Naive B cell (primary cell): ENCODE results near the gene GLS2. TPM values are rescaled to one million over a fixed set of nuclear protein-coding genes. Genes with fewer than 3 reads are reported as not detected.
A peak's percentile ranks its signal among the peaks of the same experiment; 100 is the strongest.
"Not testable (repeated sequence)": the region's sequence is repeated elsewhere in the genome, so short reads cannot be mapped to it uniquely, and the experiment has no call there.

ENCODE experiments used
- ATAC-seq, 2 donors: fragments of 150-1000 bp; cut with Tn5 transposase; 2 replicates each; pipeline ENCODE4 v1.10.0; 2021; ENCODE audit warnings: low read depth in 2 of 2, mild to moderate bottlenecking in 2 of 2, moderate library complexity in 2 of 2
- DNase-seq: peaks from one replicate; pipeline ENCODE4 v3.0.0; 2022
- H3K27ac Mint-ChIP-seq, 6 donors: one replicate each; pipeline ENCODE4 v1.8.0; 2020 to 2022; ENCODE audit warnings: mild to moderate bottlenecking in 6 of 6, mixed read lengths in 6 of 6, moderate library complexity in 5 of 6, inconsistent platforms in 2 of 6
- H3K27me3 Mint-ChIP-seq, 3 donors: one replicate each; pipeline ENCODE4 v1.8.0; 2021 to 2022; ENCODE audit warnings: mixed read lengths in 3 of 3, mild to moderate bottlenecking in 1 of 3
- H3K36me3 Mint-ChIP-seq, 2 donors: one replicate each; pipeline ENCODE4 v1.8.0; 2020 to 2022; ENCODE audit warnings: mixed read lengths in 2 of 2, inconsistent platforms in 1 of 2, mild to moderate bottlenecking in 1 of 2
- H3K4me1 Mint-ChIP-seq, 3 donors: one replicate each; pipeline ENCODE4 v1.8.0; 2020 to 2022; ENCODE audit warnings: mixed read lengths in 3 of 3, inconsistent platforms in 1 of 3, mild to moderate bottlenecking in 1 of 3, moderate library complexity in 1 of 3
- H3K4me3 Mint-ChIP-seq, 8 donors: one replicate each; pipeline ENCODE4 v1.8.0; 2020 to 2022; ENCODE audit warnings: mild to moderate bottlenecking in 8 of 8, mixed read lengths in 8 of 8, moderate library complexity in 8 of 8, inconsistent platforms in 2 of 8
- H3K9me3 Mint-ChIP-seq, 7 donors: one replicate each; pipeline ENCODE4 v1.8.0; 2020 to 2022; ENCODE audit warnings: mixed read lengths in 7 of 7, mild to moderate bottlenecking in 5 of 7, inconsistent platforms in 2 of 7, moderate library complexity in 1 of 7
- polyA plus RNA-seq, 6 donors: library from polyadenylated mRNA; unstranded; fragments of 300-500 nt; fragmentation: Illumina TruSeq; gene quantifications; one replicate each; pipeline ENCODE4 v1.2.3, GENCODE V29; 2021; ENCODE audit warnings: low read depth in 6 of 6

The GLS2 gene
- polyA plus RNA-seq, 6 donors from 2014 or later: 0.95 to 1.9 (median 1.6) TPM; not detected in 1

DNA sequence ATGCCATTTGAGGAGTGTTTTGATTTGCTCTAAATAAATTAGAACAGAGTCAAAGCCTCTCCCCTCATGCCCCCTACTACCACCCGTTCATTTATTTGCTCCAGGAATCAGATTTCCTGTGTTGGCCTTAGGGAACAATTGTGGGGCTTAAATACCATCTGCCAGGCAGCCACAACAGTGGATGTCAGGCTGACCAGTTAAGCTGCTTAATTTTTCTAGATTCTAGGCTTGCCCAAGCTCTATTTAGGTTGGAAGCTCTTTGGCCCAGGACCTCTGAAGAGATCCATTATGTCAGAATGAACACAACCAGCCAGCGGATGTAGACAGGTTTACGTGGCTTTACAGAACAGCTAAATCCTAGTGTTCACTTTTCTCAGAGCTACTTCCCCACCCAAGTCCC lies 37.7 kb downstream of the GLS2 start:
- no peaks in the 10 kb centered on the region for H3K27me3 Mint-ChIP-seq
- H3K27ac Mint-ChIP-seq: peak overlapping the region in 4 of 6 donors; percentile 5 to 98 (median 96)
- peaks cover 24 to 39% (median 27%) of the 10 kb centered on the region in 3 donors for H3K4me1 Mint-ChIP-seq
- H3K4me3 Mint-ChIP-seq: peak overlapping the region; percentile 15 to 95 (median 95)
- no peaks in the 10 kb centered on the region for H3K36me3 Mint-ChIP-seq
- ATAC-seq (no peak), DNase-seq (no peak)
- no peaks in the 10 kb centered on the region for H3K9me3 Mint-ChIP-seq

DNA sequence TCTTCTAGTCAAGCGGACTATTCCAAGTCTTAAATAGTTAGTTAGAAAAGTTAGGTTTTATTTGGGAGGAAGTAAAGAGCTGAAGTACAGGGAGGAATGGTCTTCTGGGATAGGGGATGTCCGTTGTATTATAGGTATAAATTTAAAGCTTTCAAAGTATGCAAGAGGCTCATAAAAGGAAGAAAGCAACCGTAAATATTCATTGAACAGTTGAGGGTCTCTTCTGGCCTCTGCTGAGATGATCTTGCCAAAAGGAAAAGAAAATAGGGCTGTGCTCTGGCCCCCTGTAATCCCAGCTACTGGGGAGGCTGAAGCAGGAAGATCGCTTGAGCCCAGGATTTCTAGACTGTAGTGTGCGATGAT lies 38.4 kb downstream of the GLS2 start:
- H3K9me3 Mint-ChIP-seq: no peaks in the 10 kb centered on the region
- H3K36me3 Mint-ChIP-seq: no peaks in the 10 kb centered on the region
- H3K27ac Mint-ChIP-seq: peak overlapping the region; percentile 92 to 99 (median 96)
- peaks cover 26 to 43% (median 30%) of the 10 kb centered on the region in 3 donors for H3K4me1 Mint-ChIP-seq
- H3K27me3 Mint-ChIP-seq: no peaks in the 10 kb centered on the region
- peak overlapping the region; percentile 86 to 97 (median 95) for H3K4me3 Mint-ChIP-seq
- DNase-seq: no peak
- peak in 1 of 2 donors; percentile 2 for ATAC-seq

DNA sequence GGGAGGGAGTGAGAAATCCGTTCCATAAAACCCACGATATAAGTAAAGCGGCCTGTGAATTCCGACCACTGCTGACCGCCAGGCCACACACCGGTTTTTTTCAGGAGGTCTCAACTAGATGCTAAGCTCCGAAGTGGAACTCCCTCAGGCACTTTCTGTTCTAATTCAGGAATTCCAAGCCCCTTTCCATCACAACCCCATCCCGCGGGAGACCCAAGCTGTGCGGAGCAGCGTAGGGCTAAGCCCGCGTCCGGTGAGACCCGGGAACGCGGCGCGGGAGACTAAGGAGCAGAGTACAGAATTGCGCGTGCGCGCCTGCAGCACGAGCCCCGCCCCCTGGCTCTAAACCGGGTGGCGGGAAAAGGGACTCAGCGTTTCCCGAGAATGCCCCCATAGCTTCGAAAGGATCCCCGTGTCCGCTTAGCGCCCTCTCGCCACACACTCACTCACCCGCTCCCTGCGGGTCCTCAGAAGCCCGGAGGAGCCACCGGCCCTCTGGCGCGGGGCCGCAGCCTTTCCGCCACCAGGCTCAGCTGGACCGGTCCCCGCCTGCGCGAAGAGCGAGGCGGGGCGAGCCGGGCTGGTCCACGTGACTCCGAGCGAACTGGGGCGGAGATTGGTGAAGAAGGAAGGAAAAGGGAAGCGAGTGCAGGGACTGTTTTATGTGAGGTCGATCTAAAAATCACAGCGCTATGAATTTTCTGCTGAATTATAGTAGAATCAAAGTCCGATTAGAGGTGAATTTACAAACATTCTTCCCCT lies 38.9 kb downstream of the GLS2 start, which contains the start of gene TIMELESS:
Gene TIMELESS, minus strand, starts transcription at position 567 of the 762 bp plus-strand sequence. CDS start 15,256 bp downstream, outside the sequence.
- peak; percentile 99 for ATAC-seq
- H3K27me3 Mint-ChIP-seq: no peaks in the 10 kb centered on the region

DNA sequence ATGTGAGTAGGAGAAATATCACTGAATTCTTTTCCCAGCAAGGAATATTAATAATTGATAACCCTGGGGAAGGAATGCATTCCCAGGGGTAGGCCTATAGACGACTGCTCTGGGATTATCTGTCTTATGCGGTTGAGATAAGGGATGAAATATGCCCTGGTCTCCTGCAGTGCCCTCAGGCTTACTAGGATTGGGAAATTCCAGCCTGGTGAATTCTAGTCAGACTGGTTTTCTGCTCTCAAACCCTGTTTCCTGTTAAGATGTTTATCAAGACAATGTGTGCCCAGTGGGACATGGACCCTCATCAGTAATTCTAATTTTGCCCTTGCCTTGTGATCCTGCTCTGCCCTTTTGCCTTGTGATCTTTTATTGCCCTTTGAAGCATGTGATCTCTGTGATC lies 44.8 kb downstream of the GLS2 start:
- H3K27ac Mint-ChIP-seq: not testable (repeated sequence)

More for the DNA sequence above, 38.9 kb downstream of the GLS2 start, which contains the start of gene TIMELESS:
- Mint-ChIP-seq H3K4me3 (peak within 1 kb of the TSS; percentile 86 to 97 (median 95)), H3K4me1 (peaks cover 32 to 49% (median 35%) of the 10 kb centered on the region in 3 donors), H3K36me3 (peaks cover 4 to 5% of the 10 kb centered on the region in 2 donors), H3K27ac (peak within 1 kb of the TSS; percentile 92 to 99 (median 96)), H3K9me3 (peaks cover 0 to 3% (median 0%) of the 10 kb centered on the region in 7 donors)
- DNase-seq: peak; percentile 90

DNA sequence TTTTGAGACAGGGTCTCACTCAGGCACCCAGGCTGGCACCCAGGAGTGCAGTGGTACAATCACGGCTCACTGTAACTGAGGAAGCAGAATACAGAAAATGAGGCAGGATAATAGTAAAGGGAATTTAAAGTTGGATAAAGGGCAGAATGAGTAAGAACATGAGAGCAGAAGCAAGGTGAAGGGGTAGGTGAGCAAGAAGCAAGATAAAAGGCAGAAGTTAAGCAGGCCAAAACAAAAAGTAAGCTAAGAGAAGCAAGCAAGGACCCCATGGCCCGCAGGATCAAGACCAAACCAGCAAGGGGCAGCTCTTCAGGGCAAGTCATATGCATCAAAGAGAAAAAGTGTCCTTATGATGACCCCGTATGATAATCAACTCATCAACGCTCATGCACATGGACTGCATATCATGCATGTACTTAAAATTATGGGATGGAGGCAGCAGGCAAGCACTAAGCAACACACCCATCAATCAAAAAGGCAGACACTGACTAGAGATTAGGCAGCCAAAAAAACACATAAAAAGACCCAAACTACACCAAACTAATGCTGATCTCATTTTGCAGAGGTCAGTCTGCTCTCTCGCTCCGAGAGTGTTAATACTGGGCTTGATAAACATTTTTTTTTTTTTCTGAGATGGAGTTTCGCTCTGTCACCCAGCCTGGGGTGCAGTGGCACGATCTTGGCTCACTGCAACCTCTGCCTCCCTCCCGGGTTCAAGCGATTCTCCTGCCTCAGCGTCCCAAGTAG lies 50.4 kb downstream of the GLS2 start:
- no peak for DNase-seq
- H3K27ac Mint-ChIP-seq: peak overlapping the region in 3 of 6 donors; percentile 51 to 72 (median 52)
- no peaks in the 10 kb centered on the region for H3K27me3 Mint-ChIP-seq
- H3K9me3 Mint-ChIP-seq: no peaks in the 10 kb centered on the region
- ATAC-seq: no peak
- no peak overlapping the region for H3K4me3 Mint-ChIP-seq
- H3K36me3 Mint-ChIP-seq: peaks cover 7 to 16% of the 10 kb centered on the region in 2 donors
- H3K4me1 Mint-ChIP-seq: peaks cover 0 to 23% (median 8%) of the 10 kb centered on the region in 3 donors

More for the DNA sequence above, 44.8 kb downstream of the GLS2 start:
- H3K4me3 Mint-ChIP-seq, DNase-seq, ATAC-seq, H3K9me3 Mint-ChIP-seq, H3K27me3 Mint-ChIP-seq: not testable (repeated sequence)
- H3K36me3 Mint-ChIP-seq: peaks cover 15% of the 10 kb centered on the region in 2 donors
- H3K4me1 Mint-ChIP-seq: peaks cover 27 to 39% (median 35%) of the 10 kb centered on the region in 3 donors

DNA sequence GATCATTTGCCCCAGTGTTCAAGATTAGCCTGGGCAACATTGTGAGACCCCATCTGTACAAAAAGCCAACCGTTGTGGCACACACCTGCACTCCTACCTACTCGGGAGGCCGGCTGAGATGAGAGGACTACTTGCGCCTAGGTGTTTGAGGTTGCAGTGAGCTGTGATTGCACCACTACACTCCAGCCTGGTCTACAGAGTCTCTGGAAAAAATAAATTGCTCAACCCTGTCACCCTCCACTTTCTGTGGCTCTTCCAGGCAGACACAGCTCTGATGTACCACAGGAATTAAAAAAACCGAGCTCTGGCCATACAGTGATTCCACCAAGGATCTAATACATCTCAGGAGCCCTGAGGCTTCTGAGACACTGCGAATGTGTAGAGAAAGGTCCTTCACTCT lies 53.1 kb downstream of the GLS2 start:
- H3K4me3 Mint-ChIP-seq: no peak overlapping the region
- H3K4me1 Mint-ChIP-seq: peaks cover 0 to 15% (median 9%) of the 10 kb centered on the region in 3 donors
- H3K36me3 Mint-ChIP-seq: peaks cover 12% of the 10 kb centered on the region in 2 donors
- no peaks in the 10 kb centered on the region for H3K9me3 Mint-ChIP-seq
- H3K27me3 Mint-ChIP-seq: no peaks in the 10 kb centered on the region
- DNase-seq (no peak), ATAC-seq (no peak)
- H3K27ac Mint-ChIP-seq: no peak overlapping the region

DNA sequence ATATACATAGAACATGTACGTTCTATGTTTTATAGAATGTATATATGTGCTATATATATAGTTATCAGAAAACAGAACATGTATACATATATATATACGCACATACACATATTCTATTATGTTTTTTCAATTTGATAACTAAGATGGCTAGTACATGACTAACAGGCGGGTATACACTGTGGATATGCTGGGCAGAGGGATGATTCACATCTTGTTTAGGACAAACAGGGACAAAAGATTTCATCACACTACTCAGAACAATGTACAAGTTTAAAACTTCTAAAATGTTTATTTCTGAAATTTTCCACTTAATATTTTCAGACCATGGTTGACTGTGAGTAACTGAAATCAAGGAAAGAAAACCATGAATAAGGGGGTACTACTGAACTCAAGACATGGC lies 56.1 kb downstream of the GLS2 start:
- no peak for DNase-seq
- ATAC-seq: no peak

DNA sequence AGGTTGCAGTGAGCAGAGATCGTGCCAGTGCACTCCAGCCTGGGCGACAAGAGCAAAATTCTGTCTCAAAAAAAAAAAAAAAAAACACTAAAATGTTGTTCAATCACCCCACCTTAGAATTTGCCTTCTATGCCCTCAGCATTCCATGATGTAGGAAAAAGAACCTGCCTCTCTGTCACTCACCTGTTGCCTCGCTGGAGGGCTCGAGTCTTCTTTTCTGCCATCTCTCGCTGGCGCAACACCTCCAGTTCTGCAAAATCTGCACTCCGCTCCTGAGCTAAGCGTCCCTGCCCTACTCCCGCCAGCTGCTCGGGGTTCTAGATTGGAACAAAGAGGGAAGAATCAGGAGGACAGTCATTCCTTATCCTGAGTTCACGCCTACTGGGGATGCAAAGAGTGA lies 56.7 kb downstream of the GLS2 start:
- ATAC-seq (no peak), DNase-seq (no peak)
- H3K4me1 Mint-ChIP-seq: peaks cover 0 to 6% (median 2%) of the 10 kb centered on the region in 3 donors
- H3K9me3 Mint-ChIP-seq: no peaks in the 10 kb centered on the region
- peaks cover 14 to 22% of the 10 kb centered on the region in 2 donors for H3K36me3 Mint-ChIP-seq
- H3K27me3 Mint-ChIP-seq: no peaks in the 10 kb centered on the region
- peak overlapping the region in 2 of 6 donors; percentile 73 to 76 for H3K27ac Mint-ChIP-seq
- H3K4me3 Mint-ChIP-seq: peak overlapping the region in 1 of 8 donors; percentile 37

More for the DNA sequence above, 56.1 kb downstream of the GLS2 start:
- Mint-ChIP-seq H3K27me3 (no peaks in the 10 kb centered on the region), H3K4me1 (peaks cover 0 to 6% (median 3%) of the 10 kb centered on the region in 3 donors), H3K9me3 (no peaks in the 10 kb centered on the region), H3K36me3 (peaks cover 14 to 22% of the 10 kb centered on the region in 2 donors), H3K4me3 (no peak overlapping the region), H3K27ac (no peak overlapping the region)

DNA sequence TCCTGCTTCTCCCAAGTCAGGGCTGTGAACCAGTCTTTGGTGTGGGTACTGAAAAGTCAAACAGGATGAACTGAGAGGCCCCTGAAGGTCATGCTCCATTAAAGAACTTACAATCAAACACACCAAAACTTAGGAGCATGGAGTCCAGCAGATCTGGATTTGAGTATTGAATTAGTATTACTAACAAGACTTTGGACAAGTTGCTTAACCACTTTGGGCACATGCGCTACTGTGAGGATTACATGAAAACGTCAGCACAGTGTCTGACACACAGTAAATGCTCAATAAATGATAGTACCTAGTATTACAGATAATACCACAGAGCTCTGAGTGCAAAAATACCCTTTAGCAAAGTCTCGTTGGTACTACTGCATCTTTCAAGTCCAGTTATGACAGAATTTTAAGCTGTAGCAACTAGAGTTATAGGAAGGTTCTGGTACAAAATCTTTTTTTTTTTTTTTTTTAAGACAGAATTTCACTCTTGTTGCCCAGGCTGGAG lies 62.0 kb downstream of the GLS2 start:
- DNase-seq (no peak), ATAC-seq (no peak)
- Mint-ChIP-seq H3K9me3 (no peaks in the 10 kb centered on the region), H3K4me3 (no peak overlapping the region), H3K27me3 (no peaks in the 10 kb centered on the region), H3K4me1 (peaks cover 0 to 9% (median 0%) of the 10 kb centered on the region in 3 donors), H3K36me3 (peaks cover 29 to 35% of the 10 kb centered on the region in 2 donors), H3K27ac (no peak overlapping the region)

DNA sequence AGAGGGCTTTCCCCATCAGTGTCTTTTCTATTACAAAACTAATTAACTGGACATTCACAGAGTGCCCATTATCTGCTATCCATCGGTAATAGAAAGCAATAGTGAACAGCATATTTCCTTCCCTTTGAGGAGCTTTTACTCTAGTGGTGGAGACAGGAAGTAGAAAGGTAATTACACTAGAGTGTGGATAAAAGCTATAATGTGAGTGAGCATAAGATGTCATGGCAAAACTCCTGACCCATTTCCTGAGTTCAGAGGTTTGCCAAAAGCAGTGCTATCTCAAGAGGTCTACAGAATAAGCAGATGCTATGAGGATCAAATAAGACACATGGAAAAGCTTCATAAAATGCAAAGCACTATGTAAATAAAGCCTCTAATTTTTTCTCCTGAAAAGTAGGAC lies 62.8 kb downstream of the GLS2 start:
- Mint-ChIP-seq H3K27ac (peak overlapping the region in 1 of 6 donors; percentile 34), H3K27me3 (no peaks in the 10 kb centered on the region), H3K4me1 (peaks cover 0 to 9% (median 0%) of the 10 kb centered on the region in 3 donors), H3K9me3 (no peaks in the 10 kb centered on the region), H3K4me3 (no peak overlapping the region), H3K36me3 (peaks cover 31 to 42% of the 10 kb centered on the region in 2 donors)
- DNase-seq: no peak
- no peak for ATAC-seq

Other genes starting within 250 kb of the GLS2 start
- 10 to 100 TPM in 3 of 6 donors, 1 to 10 TPM in 3; 2.3 to 13.2 (median 8.0) TPM for gene ANKRD52, start 229.8 kb downstream of the GLS2 start, polyA plus RNA-seq
- gene COQ10A, start 221.2 kb downstream of the GLS2 start, polyA plus RNA-seq: 10 to 100 TPM in 5 of 6 donors, 1 to 10 TPM in 1; 9.5 to 16.6 (median 14.2) TPM
- gene CS, start 187.8 kb downstream of the GLS2 start, polyA plus RNA-seq: 10 to 100 TPM; 60.8 to 88.7 (median 72.1) TPM
- 100 to 1,000 TPM; 134 to 210 (median 152) TPM for gene CNPY2, start 172.2 kb downstream of the GLS2 start, polyA plus RNA-seq
- 10 to 100 TPM in 5 of 6 donors, 1 to 10 TPM in 1; 10.0 to 15.3 (median 13.6) TPM for gene PAN2, start 154.2 kb downstream of the GLS2 start, polyA plus RNA-seq
- gene IL23A, start 149.3 kb downstream of the GLS2 start, polyA plus RNA-seq: 10 to 100 TPM in 4 of 6 donors, 1 to 10 TPM in 2; 8.0 to 15.6 (median 12.9) TPM
- 100 to 1,000 TPM; 119 to 150 (median 131) TPM for gene STAT2, start 128.1 kb downstream of the GLS2 start, polyA plus RNA-seq
- not detected for gene APOF, start 125.3 kb downstream of the GLS2 start, polyA plus RNA-seq
- gene TIMELESS, start 38.7 kb downstream of the GLS2 start, polyA plus RNA-seq: 10 to 100 TPM; 16.8 to 30.5 (median 25.8) TPM
- not detected for gene MIP, start 33.5 kb downstream of the GLS2 start, polyA plus RNA-seq
- gene SPRYD4, start 19.6 kb downstream of the GLS2 start, polyA plus RNA-seq: 1 to 10 TPM in 5 of 6 donors, under 1 TPM in 1; 0.59 to 2.6 (median 2.0) TPM
- 1 to 10 TPM in 1 of 6 donors, under 1 TPM in 5; 0.03 to 6.0 (median 0.54) TPM for gene RBMS2, start 33.7 kb upstream of the GLS2 start, polyA plus RNA-seq
- 10 to 100 TPM; 17.3 to 56.0 (median 33.5) TPM for gene BAZ2A, start 142.2 kb upstream of the GLS2 start, polyA plus RNA-seq
- gene ATP5F1B, start 157.8 kb upstream of the GLS2 start, polyA plus RNA-seq: 1,000 to 10,000 TPM in 1 of 6 donors, 100 to 1,000 TPM in 5; 711 to 1,110 (median 809) TPM
- gene PTGES3, start 200.1 kb upstream of the GLS2 start, polyA plus RNA-seq: 100 to 1,000 TPM; 176 to 270 (median 203) TPM
- gene NACA, start 237.1 kb upstream of the GLS2 start, polyA plus RNA-seq: 1,000 to 10,000 TPM in 5 of 6 donors, 100 to 1,000 TPM in 1; 936 to 1,276 (median 1,162) TPM